PC-9 (cell line): ENCODE data around the gene SYNGR4.

ENCODE experiments used
- CTCF ChIP-seq: fragments of 200-600 bp; sonication (generic); conservative IDR thresholded peaks from 2 replicates; pipeline ENCODE4 v1.6.1; 2017; ENCODE audit warnings: mixed run types, antibody characterized with exemption, mild to moderate bottlenecking, moderate library complexity
- EZH2 ChIP-seq: fragments of 200-600 bp; sonication (generic); IDR thresholded peaks from 2 replicates; pipeline ENCODE4 v1.8.0; 2017; ENCODE audit warnings: antibody characterized with exemption, low read depth

- TF ChIP-seq CTCF = no peak
- TF ChIP-seq EZH2 = no peak
Observed at GRCh38 chr19:48417421-48417820, 53.3 kb downstream of the SYNGR4 start.
